Nephron progenitor cell (in vitro differentiated cells): Measurements from ENCODE around the gene CAMTA1.

Experiments
- DNase-seq: peaks from one replicate; pipeline ENCODE4 v3.0.0; 2021
- H3K27ac Mint-ChIP-seq: 2 replicates; pipeline ENCODE4 v1.8.0; 2021; ENCODE audit warnings: mild to moderate bottlenecking, moderate library complexity, mixed read lengths
- H3K27me3 Mint-ChIP-seq: 2 replicates; pipeline ENCODE4 v1.8.0; 2021; ENCODE audit warnings: mild to moderate bottlenecking, low read depth, mixed read lengths; ENCODE audit not compliant: poor library complexity
- H3K36me3 Mint-ChIP-seq: 2 replicates; pipeline ENCODE4 v1.8.0; 2021; ENCODE audit warnings: low read depth, mixed read lengths
- H3K4me1 Mint-ChIP-seq: 2 replicates; pipeline ENCODE4 v1.8.0; 2021; ENCODE audit warnings: mixed read lengths
- H3K4me3 Mint-ChIP-seq: 2 replicates; pipeline ENCODE4 v1.8.0; 2021; ENCODE audit warnings: mild to moderate bottlenecking, moderate library complexity, mixed read lengths
- H3K9me3 Mint-ChIP-seq: 2 replicates; pipeline ENCODE4 v1.8.0; 2021; ENCODE audit warnings: mild to moderate bottlenecking, moderate library complexity, mixed read lengths
- CTCF ChIP-seq: fragments of 200-600 bp; sonication (generic); IDR thresholded peaks from 2 replicates; pipeline ENCODE4 v1.5.0; 2021; ENCODE audit warnings: antibody characterized with exemption

The CAMTA1 gene

GRCh38 chr1:7500381-7501083, 715.3 kb downstream of the CAMTA1 start:
- H3K27me3 Mint-ChIP-seq: no peaks in the 10 kb centered on the region
- H3K4me1 Mint-ChIP-seq: peaks cover 5% of the 10 kb centered on the region
- H3K27ac Mint-ChIP-seq: no peak overlapping the region
- H3K9me3 Mint-ChIP-seq: no peaks in the 10 kb centered on the region
- TF ChIP-seq CTCF: no peak
- H3K36me3 Mint-ChIP-seq: no peaks in the 10 kb centered on the region
- DNase-seq: no peak
- H3K4me3 Mint-ChIP-seq: no peak overlapping the region

DNA sequence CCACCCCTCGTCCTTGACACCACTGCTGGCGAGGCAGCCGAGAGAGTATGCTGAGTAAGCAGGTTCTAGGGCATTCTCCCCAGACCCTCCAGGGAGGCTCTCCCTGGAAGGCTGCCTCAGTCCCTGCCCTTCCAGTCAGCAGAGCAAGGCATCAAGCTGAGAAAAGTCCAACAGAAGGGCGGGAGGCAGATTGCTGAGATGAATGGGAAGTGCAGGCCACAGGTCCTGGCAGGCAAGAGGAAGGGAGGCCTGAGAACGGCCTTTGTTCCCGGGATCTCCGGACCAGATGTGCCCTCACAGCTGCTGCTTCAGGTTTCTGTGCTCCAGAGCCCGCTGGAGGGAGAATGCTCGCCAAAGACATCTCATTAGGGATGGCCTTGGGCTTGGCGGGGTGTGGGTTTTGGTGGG, 715.8 kb downstream of the CAMTA1 start:
- no peak for TF ChIP-seq CTCF

GRCh38 chr1:7501723-7502603, 716.7 kb downstream of the CAMTA1 start:
- H3K27me3 Mint-ChIP-seq: no peaks in the 10 kb centered on the region
- no peak for TF ChIP-seq CTCF
- H3K4me3 Mint-ChIP-seq: no peak overlapping the region
- peaks cover 5% of the 10 kb centered on the region for H3K4me1 Mint-ChIP-seq
- no peak overlapping the region for H3K27ac Mint-ChIP-seq
- no peak for DNase-seq
- no peaks in the 10 kb centered on the region for H3K36me3 Mint-ChIP-seq
- H3K9me3 Mint-ChIP-seq: no peaks in the 10 kb centered on the region

More for the DNA sequence above, 715.8 kb downstream of the CAMTA1 start:
- no peaks in the 10 kb centered on the region for H3K9me3 Mint-ChIP-seq
- no peak overlapping the region for H3K27ac Mint-ChIP-seq
- no peaks in the 10 kb centered on the region for H3K36me3 Mint-ChIP-seq
- H3K27me3 Mint-ChIP-seq: no peaks in the 10 kb centered on the region
- H3K4me3 Mint-ChIP-seq: no peak overlapping the region
- H3K4me1 Mint-ChIP-seq: peaks cover 5% of the 10 kb centered on the region
- DNase-seq: no peak

- Mint-ChIP-seq H3K36me3 (no peaks in the 10 kb centered on the region), H3K9me3 (no peaks in the 10 kb centered on the region), H3K27me3 (no peaks in the 10 kb centered on the region), H3K4me1 (peaks cover 5% of the 10 kb centered on the region), H3K4me3 (no peak overlapping the region), H3K27ac (no peak overlapping the region)
- no peak for DNase-seq
- no peak for TF ChIP-seq CTCF
Measured at GRCh38 chr1:7503691-7504437, 718.6 kb downstream of the CAMTA1 start.

GRCh38 chr1:7504438-7504720, 719.1 kb downstream of the CAMTA1 start:
- no peak for DNase-seq
- Mint-ChIP-seq H3K9me3 (no peaks in the 10 kb centered on the region), H3K27ac (no peak overlapping the region), H3K4me1 (peaks cover 5% of the 10 kb centered on the region), H3K36me3 (no peaks in the 10 kb centered on the region), H3K4me3 (no peak overlapping the region), H3K27me3 (no peaks in the 10 kb centered on the region)
- TF ChIP-seq CTCF: no peak
